Cardiac muscle cell (in vitro differentiated cells and primary cell): ENCODE results near the gene IGDCC3. TPM values are rescaled to one million over a fixed set of nuclear protein-coding genes. Genes with fewer than 3 reads are reported as not detected.

Experiments
- DNase-seq, 2 donors: peaks; one replicate each; pipeline versions ENCODE4 v3.0.0 to v3.0.0-alpha.2; 2010 to 2017; ENCODE audit warnings: low read depth in 1 of 2, low spot score in 1 of 2
- H3K27ac ChIP-seq: fragments of 200-600 bp; sonication (generic); 2 replicates; pipeline ENCODE4 v1.5.1; 2016
- H3K27me3 ChIP-seq: fragments of 200-600 bp; sonication (generic); 2 replicates; pipeline ENCODE4 v1.6.0; 2016; ENCODE audit warnings: control low read depth
- H3K36me3 ChIP-seq: fragments of 200-600 bp; sonication (generic); 2 replicates; pipeline ENCODE4 v1.5.1; 2016; ENCODE audit warnings: control low read depth
- H3K4me1 ChIP-seq: fragments of 200-600 bp; sonication (generic); 2 replicates; pipeline ENCODE4 v1.8.1; 2017; ENCODE audit warnings: low read depth, mild to moderate bottlenecking, mixed run types
- H3K4me3 ChIP-seq: fragments of 200-600 bp; sonication (generic); 2 replicates; pipeline ENCODE4 v1.5.1; 2016; ENCODE audit warnings: mild to moderate bottlenecking
- H3K9me3 ChIP-seq: fragments of 200-600 bp; sonication (generic); 2 replicates; pipeline ENCODE4 v1.5.1; 2017; ENCODE audit warnings: low read depth, mild to moderate bottlenecking, control low read depth
- polyA plus RNA-seq: library from polyadenylated mRNA; unstranded; fragments of >200 nt; fragmentation: Nextera tagmentation; extraction: Ambion mirVana; gene quantifications from 2 replicates; pipeline ENCODE4 v1.2.1, GENCODE V29; 2016
- total RNA-seq: library from RNA; depleted of rRNA; stranded (reverse); fragments of >200 nt; gene quantifications from 2 replicates; pipeline ENCODE4 v1.2.3, GENCODE V29; 2016
- TF ChIP-seq, protein P1 (sequence below): IDR thresholded peaks from 2 replicates; pipeline ENCODE4 v1.5.1; 2012; ENCODE audit warnings: low read depth, mild to moderate bottlenecking, low read length

The IGDCC3 gene
- total and polyA plus RNA-seq, 2 experiments from 2014 or later: 41.1 to 54.6 TPM

DNA sequence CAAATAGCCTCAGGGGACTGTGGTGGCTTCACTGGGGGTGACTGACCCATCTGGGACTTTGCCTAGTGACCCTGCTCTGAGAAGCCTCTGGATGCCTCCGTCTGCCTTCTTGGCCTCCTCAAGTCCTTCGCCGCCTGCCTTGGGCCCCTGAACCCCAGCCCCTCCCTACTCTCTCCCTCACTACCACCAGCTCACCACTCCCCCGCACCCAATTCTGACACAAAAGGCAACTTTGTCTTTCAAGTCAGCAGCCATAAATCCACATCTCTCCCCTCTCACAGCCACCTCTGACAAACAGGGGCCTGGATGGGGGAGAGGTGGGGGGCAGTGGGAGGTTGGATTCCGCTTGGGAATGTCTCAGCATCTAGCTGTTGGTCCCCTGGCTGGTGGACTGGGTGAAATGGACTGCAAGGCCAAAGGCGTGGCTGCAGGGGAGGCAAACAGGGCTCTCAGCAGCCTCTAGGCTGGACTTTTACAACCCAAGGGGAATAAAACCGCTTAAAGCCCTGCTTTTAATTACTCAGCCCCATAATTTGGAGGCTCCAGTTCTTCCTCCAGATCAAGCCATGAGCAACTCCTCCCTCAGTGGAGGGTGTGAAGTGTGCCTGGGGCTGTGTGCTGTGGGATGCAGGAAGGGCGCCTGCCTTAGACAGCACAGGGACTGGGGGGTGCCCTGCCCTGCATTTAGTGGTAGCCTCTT lies 33.4 kb downstream of the IGDCC3 start:
- H3K27me3 ChIP-seq: no peaks in the 10 kb centered on the region

DNA sequence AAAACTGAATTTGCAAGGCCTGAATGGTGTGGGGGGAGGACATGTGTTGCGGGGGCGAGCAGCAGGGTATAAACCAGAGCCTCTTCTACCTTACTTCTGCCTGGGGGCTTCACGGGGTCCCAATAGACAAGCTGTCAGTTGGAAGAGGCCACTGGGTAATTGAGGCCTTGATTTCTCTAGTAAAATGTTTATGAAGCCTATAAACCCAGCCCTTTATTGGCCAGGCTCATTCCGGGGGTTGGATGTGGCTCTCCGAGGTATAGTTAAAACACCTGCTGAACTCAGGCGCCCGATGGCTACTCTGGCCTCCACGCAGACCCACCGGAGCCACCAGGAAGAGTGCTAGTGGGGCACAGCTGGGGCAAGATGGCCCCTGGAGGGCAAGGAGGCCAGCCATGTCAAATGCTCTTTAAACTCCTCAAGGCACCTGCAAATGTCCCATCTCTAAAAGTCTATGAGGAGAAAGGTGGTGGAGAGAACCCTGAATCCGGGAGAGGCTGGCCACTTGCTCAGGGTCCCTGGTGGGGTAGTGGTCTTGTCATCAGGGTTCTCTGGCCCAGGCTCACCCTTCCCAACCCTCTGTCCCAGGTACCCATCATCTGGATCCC lies 34.3 kb downstream of the IGDCC3 start:
- TF ChIP-seq, protein P1, sequence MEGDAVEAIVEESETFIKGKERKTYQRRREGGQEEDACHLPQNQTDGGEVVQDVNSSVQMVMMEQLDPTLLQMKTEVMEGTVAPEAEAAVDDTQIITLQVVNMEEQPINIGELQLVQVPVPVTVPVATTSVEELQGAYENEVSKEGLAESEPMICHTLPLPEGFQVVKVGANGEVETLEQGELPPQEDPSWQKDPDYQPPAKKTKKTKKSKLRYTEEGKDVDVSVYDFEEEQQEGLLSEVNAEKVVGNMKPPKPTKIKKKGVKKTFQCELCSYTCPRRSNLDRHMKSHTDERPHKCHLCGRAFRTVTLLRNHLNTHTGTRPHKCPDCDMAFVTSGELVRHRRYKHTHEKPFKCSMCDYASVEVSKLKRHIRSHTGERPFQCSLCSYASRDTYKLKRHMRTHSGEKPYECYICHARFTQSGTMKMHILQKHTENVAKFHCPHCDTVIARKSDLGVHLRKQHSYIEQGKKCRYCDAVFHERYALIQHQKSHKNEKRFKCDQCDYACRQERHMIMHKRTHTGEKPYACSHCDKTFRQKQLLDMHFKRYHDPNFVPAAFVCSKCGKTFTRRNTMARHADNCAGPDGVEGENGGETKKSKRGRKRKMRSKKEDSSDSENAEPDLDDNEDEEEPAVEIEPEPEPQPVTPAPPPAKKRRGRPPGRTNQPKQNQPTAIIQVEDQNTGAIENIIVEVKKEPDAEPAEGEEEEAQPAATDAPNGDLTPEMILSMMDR: no peak
- no peak for DNase-seq
- Histone ChIP-seq H3K27ac (no peak overlapping the region), H3K9me3 (no peaks in the 10 kb centered on the region), H3K4me1 (peaks cover 8% of the 10 kb centered on the region), H3K27me3 (no peaks in the 10 kb centered on the region), H3K4me3 (no peak overlapping the region), H3K36me3 (no peaks in the 10 kb centered on the region)

More for the DNA sequence above, 33.4 kb downstream of the IGDCC3 start:
- H3K4me3 ChIP-seq: no peak overlapping the region
- H3K9me3 ChIP-seq: no peaks in the 10 kb centered on the region
- no peak for DNase-seq
- no peak overlapping the region for H3K27ac ChIP-seq
- H3K4me1 ChIP-seq: peaks cover 8% of the 10 kb centered on the region
- TF ChIP-seq, protein P1: no peak
- H3K36me3 ChIP-seq: no peaks in the 10 kb centered on the region

DNA sequence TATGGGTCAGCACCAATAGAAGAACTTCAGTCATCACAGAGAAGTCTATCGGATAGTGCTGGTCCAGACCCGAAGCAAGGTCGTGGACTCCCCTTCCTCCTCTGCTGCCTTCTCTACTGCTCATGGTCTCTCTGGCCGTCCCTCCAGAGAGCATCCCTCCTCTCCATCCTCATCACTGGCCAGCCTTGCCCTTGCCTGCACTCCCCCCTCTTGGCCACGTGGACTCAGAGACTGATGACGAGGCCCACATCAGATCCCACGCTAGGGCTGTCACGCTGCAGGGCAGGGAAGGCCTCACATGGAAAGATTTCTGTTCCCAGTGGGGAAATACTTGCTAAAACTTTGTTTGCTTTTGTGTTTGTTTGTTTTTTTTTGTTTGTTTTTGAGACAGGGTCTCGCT lies 35.3 kb downstream of the IGDCC3 start:
- no peaks in the 10 kb centered on the region for H3K27me3 ChIP-seq
- no peak overlapping the region for H3K4me3 ChIP-seq
- DNase-seq: no peak
- H3K4me1 ChIP-seq: peaks cover 8% of the 10 kb centered on the region
- H3K27ac ChIP-seq: no peak overlapping the region
- TF ChIP-seq, protein P1: no peak
- H3K9me3 ChIP-seq: no peaks in the 10 kb centered on the region
- H3K36me3 ChIP-seq: no peaks in the 10 kb centered on the region

DNA sequence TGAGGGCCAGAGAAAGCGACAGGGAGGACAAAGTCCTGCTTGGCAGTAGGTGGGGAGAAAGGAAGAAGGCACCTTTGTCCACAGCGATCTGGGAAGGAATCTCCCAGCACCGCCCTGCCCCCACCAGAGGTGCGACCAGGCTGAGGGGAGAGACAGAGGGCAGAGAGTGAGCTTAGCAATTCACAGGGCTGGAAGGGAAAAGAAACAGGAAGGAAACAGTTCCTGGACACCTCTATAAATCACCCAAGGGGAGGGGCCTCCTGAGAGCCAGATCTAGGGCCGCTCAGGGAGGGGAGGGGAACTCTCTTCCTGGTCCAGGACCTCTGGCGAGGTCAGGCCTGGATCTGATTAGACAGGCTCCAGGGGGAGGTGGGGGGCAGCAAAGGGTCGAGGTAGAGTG lies 37.9 kb downstream of the IGDCC3 start:
- H3K4me3 ChIP-seq: no peak overlapping the region
- H3K27me3 ChIP-seq: no peaks in the 10 kb centered on the region
- H3K27ac ChIP-seq: no peak overlapping the region
- no peak for DNase-seq
- TF ChIP-seq, protein P1: no peak
- H3K9me3 ChIP-seq: no peaks in the 10 kb centered on the region
- H3K36me3 ChIP-seq: no peaks in the 10 kb centered on the region
- H3K4me1 ChIP-seq: peaks cover 13% of the 10 kb centered on the region

DNA sequence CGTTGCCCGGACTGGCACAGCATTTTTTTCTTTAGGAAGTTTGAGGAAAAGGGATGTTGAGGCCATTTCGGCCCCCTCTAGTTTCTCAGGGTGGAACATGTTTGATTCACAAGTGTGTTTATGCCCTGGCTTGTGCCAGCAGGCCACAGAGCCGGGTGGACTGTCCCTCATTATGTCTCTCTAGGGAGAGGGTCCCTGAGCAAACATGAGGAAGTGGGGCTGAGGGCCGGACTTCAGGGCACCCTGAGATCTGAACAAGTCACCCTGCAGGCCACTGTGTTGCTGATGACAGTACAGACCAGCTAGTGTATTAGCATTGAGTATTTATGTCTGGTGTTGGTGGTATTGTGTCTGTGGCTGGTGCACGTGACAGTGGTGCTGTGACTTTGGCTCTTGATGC lies 38.4 kb downstream of the IGDCC3 start:
- no peaks in the 10 kb centered on the region for H3K27me3 ChIP-seq
- no peak overlapping the region for H3K4me3 ChIP-seq
- no peak overlapping the region for H3K27ac ChIP-seq
- H3K36me3 ChIP-seq: no peaks in the 10 kb centered on the region
- H3K9me3 ChIP-seq: no peaks in the 10 kb centered on the region
- DNase-seq: no peak
- TF ChIP-seq, protein P1: no peak
- H3K4me1 ChIP-seq: peaks cover 18% of the 10 kb centered on the region
